ENCODE measurements around the gene TMEM98.

DNA sequence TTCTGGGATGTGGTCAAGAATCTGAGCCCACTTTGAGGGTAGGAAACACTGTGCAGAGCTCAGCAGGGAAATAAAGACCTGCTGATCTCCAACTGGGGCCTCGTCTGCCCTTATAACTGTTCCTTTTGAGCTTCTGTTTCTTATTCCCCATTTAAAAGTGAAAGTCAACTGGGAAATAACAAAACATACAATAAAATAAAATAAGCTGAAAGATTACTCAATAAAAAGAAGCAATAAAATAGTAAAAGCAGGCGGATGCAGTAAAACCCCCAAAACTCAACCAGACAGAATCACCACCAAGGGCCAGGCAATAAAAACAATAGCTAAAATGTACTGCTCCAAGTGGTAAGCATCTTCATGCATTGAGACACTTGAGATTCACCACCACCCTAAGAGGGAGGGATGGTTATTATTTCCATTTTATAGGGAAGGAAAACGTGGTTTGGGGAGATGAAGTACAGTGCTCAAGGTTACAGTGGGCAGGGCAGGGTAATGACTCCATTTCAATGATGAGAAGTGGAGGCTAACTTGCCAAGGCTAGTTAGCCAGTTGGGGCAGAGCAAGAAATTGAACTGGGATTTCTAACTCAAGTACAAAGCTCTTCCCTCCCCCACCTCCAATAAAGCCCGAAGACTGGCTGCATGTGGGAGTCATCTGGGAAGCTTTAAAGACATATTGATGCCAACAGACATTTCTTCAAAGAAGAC, 57.2 kb downstream of the TMEM98 start:
- TF ChIP-seq, protein P1, sequence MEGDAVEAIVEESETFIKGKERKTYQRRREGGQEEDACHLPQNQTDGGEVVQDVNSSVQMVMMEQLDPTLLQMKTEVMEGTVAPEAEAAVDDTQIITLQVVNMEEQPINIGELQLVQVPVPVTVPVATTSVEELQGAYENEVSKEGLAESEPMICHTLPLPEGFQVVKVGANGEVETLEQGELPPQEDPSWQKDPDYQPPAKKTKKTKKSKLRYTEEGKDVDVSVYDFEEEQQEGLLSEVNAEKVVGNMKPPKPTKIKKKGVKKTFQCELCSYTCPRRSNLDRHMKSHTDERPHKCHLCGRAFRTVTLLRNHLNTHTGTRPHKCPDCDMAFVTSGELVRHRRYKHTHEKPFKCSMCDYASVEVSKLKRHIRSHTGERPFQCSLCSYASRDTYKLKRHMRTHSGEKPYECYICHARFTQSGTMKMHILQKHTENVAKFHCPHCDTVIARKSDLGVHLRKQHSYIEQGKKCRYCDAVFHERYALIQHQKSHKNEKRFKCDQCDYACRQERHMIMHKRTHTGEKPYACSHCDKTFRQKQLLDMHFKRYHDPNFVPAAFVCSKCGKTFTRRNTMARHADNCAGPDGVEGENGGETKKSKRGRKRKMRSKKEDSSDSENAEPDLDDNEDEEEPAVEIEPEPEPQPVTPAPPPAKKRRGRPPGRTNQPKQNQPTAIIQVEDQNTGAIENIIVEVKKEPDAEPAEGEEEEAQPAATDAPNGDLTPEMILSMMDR (conservative IDR thresholded peaks at IDR 0.05; ENCODE audit: low read length): no peak
- no peak for TF ChIP-seq EZH2phosphoT487 (IDR thresholded peaks at IDR 0.05; ENCODE audit: borderline replicate concordance, low read depth, low read length)

Measured in OCI-LY7 (cell line).